GM18873 (cell line): ENCODE measurements around the gene ANKRD16.

Experiments
- ATAC-seq: cut with Tn5 transposase; IDR thresholded peaks from one replicate; pipeline ENCODE4 v1.9.1; 2021; ENCODE audit warnings: mild to moderate bottlenecking, moderate library complexity, moderate number of reproducible peaks; ENCODE audit not compliant: unreplicated experiment, low FRiP score

The ANKRD16 gene

GRCh38 chr10:5904227-5904626 lies 14.5 kb upstream of the ANKRD16 start:
- ATAC-seq, result peak; percentile 97

GRCh38 chr10:5903563-5903962 lies 13.9 kb upstream of the ANKRD16 start:
- ATAC-seq, result no peak

- no peak for ATAC-seq
Measured at GRCh38 chr10:5902511-5903274, 13.0 kb upstream of the ANKRD16 start.

- ATAC-seq, result no peak
Measured at GRCh38 chr10:5900247-5900646, 10.6 kb upstream of the ANKRD16 start.

- no peak for ATAC-seq
Measured at GRCh38 chr10:5898163-5898562, 8.5 kb upstream of the ANKRD16 start.

GRCh38 chr10:5897504-5897903 lies 7.8 kb upstream of the ANKRD16 start:
- ATAC-seq, result no peak

GRCh38 chr10:5897053-5897340 lies 7.3 kb upstream of the ANKRD16 start:
- ATAC-seq, result no peak

- ATAC-seq, result no peak
Measured at GRCh38 chr10:5896208-5897052, 6.7 kb upstream of the ANKRD16 start.

GRCh38 chr10:5895804-5896203 lies 6.1 kb upstream of the ANKRD16 start:
- ATAC-seq, result no peak

GRCh38 chr10:5895365-5895764 lies 5.7 kb upstream of the ANKRD16 start:
- no peak for ATAC-seq

GRCh38 chr10:5894873-5895272 lies 5.2 kb upstream of the ANKRD16 start:
- no peak for ATAC-seq

- ATAC-seq, result no peak
Measured at GRCh38 chr10:5894403-5894802, 4.7 kb upstream of the ANKRD16 start.

- no peak for ATAC-seq
Measured at GRCh38 chr10:5893321-5893720, 3.6 kb upstream of the ANKRD16 start.

GRCh38 chr10:5892007-5892406 lies 2.3 kb upstream of the ANKRD16 start:
- no peak for ATAC-seq

GRCh38 chr10:5891009-5891408 lies 1.3 kb upstream of the ANKRD16 start:
- ATAC-seq, result no peak

GRCh38 chr10:5890452-5890915 lies 791 bp upstream of the ANKRD16 start:
- ATAC-seq, result no peak

- no peak for ATAC-seq
Measured at GRCh38 chr10:5888843-5889623, 660 bp downstream of the ANKRD16 start.

GRCh38 chr10:5888351-5888750 lies 1.3 kb downstream of the ANKRD16 start:
- ATAC-seq, result no peak

- no peak for ATAC-seq
Measured at GRCh38 chr10:5887641-5888040, 2.1 kb downstream of the ANKRD16 start.

GRCh38 chr10:5887029-5887428 lies 2.7 kb downstream of the ANKRD16 start:
- no peak for ATAC-seq

GRCh38 chr10:5885619-5886018 lies 4.1 kb downstream of the ANKRD16 start:
- no peak for ATAC-seq
